Cardiac muscle cell (in vitro differentiated cells and primary cell): ENCODE measurements around the gene SLC51A. TPM values are rescaled to one million over a fixed set of nuclear protein-coding genes. Genes with fewer than 3 reads are reported as not detected.
A peak's percentile ranks its signal among the peaks of the same experiment; 100 is the strongest.

Experiments
- DNase-seq, 2 donors: peaks; one replicate each; pipeline versions ENCODE4 v3.0.0 to v3.0.0-alpha.2; 2010 to 2017; ENCODE audit warnings: low read depth in 1 of 2, low spot score in 1 of 2
- H3K27ac ChIP-seq: fragments of 200-600 bp; sonication (generic); 2 replicates; pipeline ENCODE4 v1.5.1; 2016
- H3K27me3 ChIP-seq: fragments of 200-600 bp; sonication (generic); 2 replicates; pipeline ENCODE4 v1.6.0; 2016; ENCODE audit warnings: control low read depth
- H3K36me3 ChIP-seq: fragments of 200-600 bp; sonication (generic); 2 replicates; pipeline ENCODE4 v1.5.1; 2016; ENCODE audit warnings: control low read depth
- H3K4me1 ChIP-seq: fragments of 200-600 bp; sonication (generic); 2 replicates; pipeline ENCODE4 v1.8.1; 2017; ENCODE audit warnings: low read depth, mild to moderate bottlenecking, mixed run types
- H3K4me3 ChIP-seq: fragments of 200-600 bp; sonication (generic); 2 replicates; pipeline ENCODE4 v1.5.1; 2016; ENCODE audit warnings: mild to moderate bottlenecking
- H3K9me3 ChIP-seq: fragments of 200-600 bp; sonication (generic); 2 replicates; pipeline ENCODE4 v1.5.1; 2017; ENCODE audit warnings: low read depth, mild to moderate bottlenecking, control low read depth
- polyA plus RNA-seq: library from polyadenylated mRNA; unstranded; fragments of >200 nt; fragmentation: Nextera tagmentation; extraction: Ambion mirVana; gene quantifications from 2 replicates; pipeline ENCODE4 v1.2.1, GENCODE V29; 2016
- total RNA-seq: library from RNA; depleted of rRNA; stranded (reverse); fragments of >200 nt; gene quantifications from 2 replicates; pipeline ENCODE4 v1.2.3, GENCODE V29; 2016
- TF ChIP-seq, protein P1 (sequence below): IDR thresholded peaks from 2 replicates; pipeline ENCODE4 v1.5.1; 2012; ENCODE audit warnings: low read depth, mild to moderate bottlenecking, low read length

The SLC51A gene
- total and polyA plus RNA-seq, 2 experiments from 2014 or later = 3.9 TPM; not detected in 1

DNA sequence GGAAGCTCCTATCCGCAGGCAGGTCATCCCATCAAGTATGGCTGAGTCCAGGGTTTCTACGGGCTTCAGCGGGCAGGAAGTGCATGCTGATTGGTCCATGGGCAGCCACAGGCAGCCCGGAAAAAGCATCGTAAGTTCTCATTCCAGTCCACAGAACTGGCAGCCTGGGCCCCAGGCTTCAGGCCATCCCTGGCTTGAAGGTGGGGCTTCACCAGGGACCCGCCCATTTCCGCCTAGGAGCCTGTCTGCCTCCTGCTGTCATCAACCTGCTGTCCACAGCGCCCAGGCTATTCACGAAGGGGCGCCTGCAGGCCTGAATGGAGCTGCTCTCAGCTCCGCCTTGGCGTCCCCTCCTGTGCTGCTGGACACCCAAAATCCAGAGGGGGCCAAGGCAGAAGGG, 57.3 kb downstream of the SLC51A start:
- no peak overlapping the region for H3K4me3 ChIP-seq
- no peak overlapping the region for H3K27ac ChIP-seq
- H3K9me3 ChIP-seq = no peaks in the 10 kb centered on the region
- DNase-seq = no peak
- TF ChIP-seq, protein P1, sequence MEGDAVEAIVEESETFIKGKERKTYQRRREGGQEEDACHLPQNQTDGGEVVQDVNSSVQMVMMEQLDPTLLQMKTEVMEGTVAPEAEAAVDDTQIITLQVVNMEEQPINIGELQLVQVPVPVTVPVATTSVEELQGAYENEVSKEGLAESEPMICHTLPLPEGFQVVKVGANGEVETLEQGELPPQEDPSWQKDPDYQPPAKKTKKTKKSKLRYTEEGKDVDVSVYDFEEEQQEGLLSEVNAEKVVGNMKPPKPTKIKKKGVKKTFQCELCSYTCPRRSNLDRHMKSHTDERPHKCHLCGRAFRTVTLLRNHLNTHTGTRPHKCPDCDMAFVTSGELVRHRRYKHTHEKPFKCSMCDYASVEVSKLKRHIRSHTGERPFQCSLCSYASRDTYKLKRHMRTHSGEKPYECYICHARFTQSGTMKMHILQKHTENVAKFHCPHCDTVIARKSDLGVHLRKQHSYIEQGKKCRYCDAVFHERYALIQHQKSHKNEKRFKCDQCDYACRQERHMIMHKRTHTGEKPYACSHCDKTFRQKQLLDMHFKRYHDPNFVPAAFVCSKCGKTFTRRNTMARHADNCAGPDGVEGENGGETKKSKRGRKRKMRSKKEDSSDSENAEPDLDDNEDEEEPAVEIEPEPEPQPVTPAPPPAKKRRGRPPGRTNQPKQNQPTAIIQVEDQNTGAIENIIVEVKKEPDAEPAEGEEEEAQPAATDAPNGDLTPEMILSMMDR = no peak
- no peaks in the 10 kb centered on the region for H3K4me1 ChIP-seq
- H3K27me3 ChIP-seq = no peaks in the 10 kb centered on the region
- no peaks in the 10 kb centered on the region for H3K36me3 ChIP-seq

DNA sequence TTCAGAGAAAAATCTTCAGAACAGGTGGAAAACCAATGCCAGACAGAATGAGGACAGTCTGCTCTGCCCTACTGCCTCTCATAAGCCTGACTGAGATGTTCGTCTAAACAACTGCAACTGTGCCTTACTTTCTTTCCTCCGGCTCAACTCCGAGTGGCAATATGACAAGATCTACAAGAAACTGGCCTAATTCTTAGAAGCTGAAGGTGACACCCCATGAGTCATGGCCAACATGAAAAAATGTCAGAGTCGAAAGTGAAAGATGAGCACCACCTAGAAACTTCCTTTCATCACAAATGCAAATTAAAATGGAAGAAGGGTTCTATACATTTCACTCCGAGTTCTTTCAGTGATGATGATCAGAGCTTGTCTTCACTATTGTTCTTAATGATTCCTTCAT, 58.3 kb downstream of the SLC51A start:
- no peaks in the 10 kb centered on the region for H3K9me3 ChIP-seq
- H3K4me3 ChIP-seq = no peak overlapping the region
- H3K27me3 ChIP-seq = no peaks in the 10 kb centered on the region
- peaks cover 8% of the 10 kb centered on the region for H3K4me1 ChIP-seq
- no peak overlapping the region for H3K27ac ChIP-seq
- TF ChIP-seq, protein P1 = no peak
- no peaks in the 10 kb centered on the region for H3K36me3 ChIP-seq
- no peak for DNase-seq

DNA sequence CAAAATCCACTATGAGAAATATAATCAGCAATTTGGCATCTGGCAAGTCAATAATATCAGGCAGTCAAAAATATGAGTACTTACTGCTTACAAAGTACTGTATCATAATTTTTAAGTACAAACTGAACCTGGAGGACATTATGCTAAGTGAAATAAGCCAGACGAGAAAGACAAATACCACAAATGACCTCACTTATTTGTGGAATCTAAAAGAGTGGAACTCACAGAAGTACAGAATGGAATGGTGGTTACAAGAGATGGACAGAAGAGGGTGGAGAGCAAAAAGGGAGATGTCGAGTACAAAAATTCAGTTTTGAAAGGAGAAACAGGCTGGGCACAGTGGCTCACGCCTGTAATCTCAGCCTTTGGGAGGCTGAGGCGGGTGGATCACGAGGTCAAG, 58.8 kb downstream of the SLC51A start:
- Histone ChIP-seq H3K4me1 (peaks cover 12% of the 10 kb centered on the region), H3K27ac (no peak overlapping the region)
- TF ChIP-seq, protein P1 = no peak

DNA sequence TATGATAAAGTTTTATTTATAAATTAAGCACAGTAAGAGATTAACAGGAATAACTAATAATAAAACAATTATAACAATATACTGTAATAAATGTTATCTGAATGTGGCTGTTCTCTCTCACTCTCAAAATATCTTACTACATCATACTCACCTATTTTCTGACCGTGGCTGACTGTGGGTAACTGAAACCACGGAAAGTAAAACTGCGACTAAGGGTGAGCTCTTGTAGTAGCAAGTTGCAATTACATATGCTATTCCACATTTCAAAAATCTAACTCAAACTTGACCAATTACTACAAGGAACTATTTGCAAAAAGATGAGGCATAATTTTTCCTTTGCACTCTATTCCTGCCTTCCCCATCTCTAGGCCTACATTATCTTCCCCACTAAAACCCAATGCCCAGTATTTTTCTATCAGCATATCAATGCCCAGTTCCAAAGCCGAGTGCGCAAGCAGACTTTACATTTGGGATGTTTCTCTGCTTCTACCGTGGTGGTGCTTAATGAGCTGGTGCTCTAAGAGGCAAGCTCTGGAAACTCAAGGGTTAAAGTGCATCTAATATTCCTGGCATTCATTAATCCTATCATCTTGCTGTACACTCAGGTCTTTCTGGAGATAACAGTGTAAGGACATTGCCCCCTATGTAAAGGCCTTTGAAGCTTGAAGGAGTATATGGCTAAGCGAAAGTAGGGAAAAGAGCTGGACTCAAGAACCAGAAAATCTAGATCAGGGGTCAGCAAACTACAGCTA, 64.5 kb downstream of the SLC51A start:
- no peaks in the 10 kb centered on the region for H3K27me3 ChIP-seq
- peak overlapping the region; percentile 97 for H3K27ac ChIP-seq
- H3K9me3 ChIP-seq = no peaks in the 10 kb centered on the region

More for the DNA sequence above, 58.8 kb downstream of the SLC51A start:
- no peaks in the 10 kb centered on the region for H3K27me3 ChIP-seq
- H3K36me3 ChIP-seq = no peaks in the 10 kb centered on the region
- no peak for DNase-seq
- no peaks in the 10 kb centered on the region for H3K9me3 ChIP-seq
- no peak overlapping the region for H3K4me3 ChIP-seq

DNA sequence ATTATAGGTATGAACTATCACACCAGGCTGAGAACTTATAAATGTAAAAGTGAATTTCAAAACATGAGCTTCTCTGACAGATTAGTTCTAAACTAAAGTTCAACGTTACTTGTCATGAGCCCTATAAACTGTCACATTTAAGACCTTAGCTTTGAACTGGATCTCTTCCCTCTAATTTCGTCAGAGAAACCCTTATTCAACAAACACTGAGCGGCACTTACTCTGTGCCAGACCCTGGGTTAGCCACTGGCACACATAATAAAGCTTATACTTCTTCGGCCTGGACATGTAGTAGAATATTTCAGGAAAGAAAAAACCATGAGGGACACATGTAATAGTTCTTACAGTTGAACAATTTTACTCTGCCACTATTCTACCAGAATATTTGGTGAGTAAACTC, 65.6 kb downstream of the SLC51A start:
- TF ChIP-seq, protein P1 = no peak
- no peak for DNase-seq
- Histone ChIP-seq H3K9me3 (no peaks in the 10 kb centered on the region), H3K36me3 (no peaks in the 10 kb centered on the region), H3K4me3 (no peak overlapping the region), H3K27me3 (no peaks in the 10 kb centered on the region), H3K4me1 (peaks cover 64% of the 10 kb centered on the region), H3K27ac (peak overlapping the region; percentile 97)

More for the DNA sequence above, 64.5 kb downstream of the SLC51A start:
- H3K4me1 ChIP-seq = peaks cover 54% of the 10 kb centered on the region
- TF ChIP-seq, protein P1 = no peak
- DNase-seq = no peak
- no peaks in the 10 kb centered on the region for H3K36me3 ChIP-seq
- H3K4me3 ChIP-seq = no peak overlapping the region

Other genes starting within 250 kb of the SLC51A start
- 19.6 and 76.1 TPM in 2 replicates for gene TFRC, start 134.4 kb upstream of the SLC51A start, total RNA-seq
- 19.7 and 81.1 TPM in 2 replicates for gene TFRC, start 134.4 kb upstream of the SLC51A start, polyA plus RNA-seq
- 1.4 TPM in 1 of 2 replicates, not detected in the other for gene ZDHHC19, start 5.1 kb upstream of the SLC51A start, total RNA-seq
- 0.26 and 1.1 TPM in 2 replicates for gene ZDHHC19, start 5.1 kb upstream of the SLC51A start, polyA plus RNA-seq
- 55.2 and 66.5 TPM in 2 replicates for gene PCYT1A, start 71.2 kb downstream of the SLC51A start, total RNA-seq
- gene PCYT1A, start 71.2 kb downstream of the SLC51A start, polyA plus RNA-seq = 23.6 and 30.6 TPM in 2 replicates
- gene DYNLT2B, start 101.7 kb downstream of the SLC51A start, total RNA-seq = 24.6 and 38.7 TPM in 2 replicates
- 81.7 and 86.5 TPM in 2 replicates for gene DYNLT2B, start 101.7 kb downstream of the SLC51A start, polyA plus RNA-seq
- not detected in 2 replicates for gene TM4SF19, start 121.9 kb downstream of the SLC51A start, total RNA-seq
- gene TM4SF19, start 121.9 kb downstream of the SLC51A start, polyA plus RNA-seq = not detected in 2 replicates
- 10.4 and 27.7 TPM in 2 replicates for gene UBXN7, start 215.9 kb downstream of the SLC51A start, total RNA-seq
- 33.1 and 49.0 TPM in 2 replicates for gene UBXN7, start 215.9 kb downstream of the SLC51A start, polyA plus RNA-seq